Measurements from ENCODE around the gene TMOD3.

Gene TMOD3

GRCh38 chr15:51799282-51800252, 29.9 kb upstream of the TMOD3 start:
- H3K79me2 ChIP-seq (ENCODE audit: control insufficient read depth, insufficient read depth, low read length), result no peaks in the 10 kb centered on the region
- no peak overlapping the region for H2BK120ac ChIP-seq (ENCODE audit: low read depth, low read length)
- H3K56ac ChIP-seq (ENCODE audit: low read length), result no peak overlapping the region
- no peak overlapping the region for H3K4me2 ChIP-seq (ENCODE audit: low read length)
- H3K18ac ChIP-seq (ENCODE audit: low read length), result no peak overlapping the region
- no peaks in the 10 kb centered on the region for H3K79me1 ChIP-seq (ENCODE audit: low read length)
- H2AK5ac ChIP-seq (ENCODE audit: low read length), result no peak overlapping the region
- no peak for DNase-seq
- H4K8ac ChIP-seq (ENCODE audit: low read depth, low read length), result no peak overlapping the region
- H3K27me3 ChIP-seq (ENCODE audit: insufficient read depth, low read length, poor library complexity), result no peaks in the 10 kb centered on the region
- H2BK5ac ChIP-seq (ENCODE audit: low read length), result no peak overlapping the region
- H3K36me3 ChIP-seq (ENCODE audit: control insufficient read depth, insufficient read depth, low read length), result no peaks in the 10 kb centered on the region
- H3K9ac ChIP-seq (ENCODE audit: low read length), result no peak overlapping the region
- no CpG with 5 or more reads among the region's 6 CpGs for WGBS (ENCODE audit: extremely low coverage, insufficient coverage, low lambda C conversion rate)
- no peak overlapping the region for H2BK15ac ChIP-seq (replicated peaks; ENCODE audit: low read depth)
- no peak overlapping the region for H3K4ac ChIP-seq (ENCODE audit: low read depth, low read length)
- H3K27ac ChIP-seq (ENCODE audit: low read depth, low read length), result no peak overlapping the region
- H3K4me3 ChIP-seq (ENCODE audit: low read length), result no peak overlapping the region
- H4K5ac ChIP-seq (ENCODE audit: low read length), result no peak overlapping the region
- H3K23ac ChIP-seq (ENCODE audit: low read length), result no peak overlapping the region
- H3K4me1 ChIP-seq (ENCODE audit: control insufficient read depth, low read depth, low read length), result no peaks in the 10 kb centered on the region

GRCh38 chr15:51801391-51801835, 28.0 kb upstream of the TMOD3 start:
- Histone ChIP-seq H3K36me3 (ENCODE audit: control insufficient read depth, insufficient read depth, low read length) (no peaks in the 10 kb centered on the region), H2BK15ac (replicated peaks; ENCODE audit: low read depth) (no peak overlapping the region), H3K79me1 (ENCODE audit: low read length) (no peaks in the 10 kb centered on the region), H2BK5ac (ENCODE audit: low read length) (no peak overlapping the region), H3K9ac (ENCODE audit: low read length) (no peak overlapping the region), H3K4me3 (ENCODE audit: low read length) (no peak overlapping the region), H3K4me2 (ENCODE audit: low read length) (no peak overlapping the region), H3K23ac (ENCODE audit: low read length) (no peak overlapping the region), H3K4ac (ENCODE audit: low read depth, low read length) (no peak overlapping the region), H3K18ac (ENCODE audit: low read length) (no peak overlapping the region), H3K79me2 (ENCODE audit: control insufficient read depth, insufficient read depth, low read length) (no peaks in the 10 kb centered on the region), H3K27ac (ENCODE audit: low read depth, low read length) (no peak overlapping the region), H3K27me3 (ENCODE audit: insufficient read depth, low read length, poor library complexity) (no peaks in the 10 kb centered on the region), H2AK5ac (ENCODE audit: low read length) (no peak overlapping the region), H3K56ac (ENCODE audit: low read length) (no peak overlapping the region), H3K4me1 (ENCODE audit: control insufficient read depth, low read depth, low read length) (no peaks in the 10 kb centered on the region), H4K8ac (ENCODE audit: low read depth, low read length) (no peak overlapping the region), H2BK120ac (ENCODE audit: low read depth, low read length) (no peak overlapping the region), H4K5ac (ENCODE audit: low read length) (no peak overlapping the region)
- WGBS (ENCODE audit: extremely low coverage, insufficient coverage, low lambda C conversion rate), result no CpG with 5 or more reads among the region's 3 CpGs
- DNase-seq, result peak; percentile 63

- H2BK5ac ChIP-seq (ENCODE audit: low read length), result no peak overlapping the region
- H3K27ac ChIP-seq (ENCODE audit: low read depth, low read length), result no peak overlapping the region
- H4K5ac ChIP-seq (ENCODE audit: low read length), result no peak overlapping the region
- H3K23ac ChIP-seq (ENCODE audit: low read length), result no peak overlapping the region
- no peaks in the 10 kb centered on the region for H3K79me2 ChIP-seq (ENCODE audit: control insufficient read depth, insufficient read depth, low read length)
- no peak overlapping the region for H2BK15ac ChIP-seq (replicated peaks; ENCODE audit: low read depth)
- H3K18ac ChIP-seq (ENCODE audit: low read length), result no peak overlapping the region
- no peak overlapping the region for H3K4me3 ChIP-seq (ENCODE audit: low read length)
- DNase-seq, result no peak
- no peak overlapping the region for H2AK5ac ChIP-seq (ENCODE audit: low read length)
- H2BK120ac ChIP-seq (ENCODE audit: low read depth, low read length), result no peak overlapping the region
- WGBS (ENCODE audit: extremely low coverage, insufficient coverage, low lambda C conversion rate), result no CpG with 5 or more reads among the region's 5 CpGs
- H3K79me1 ChIP-seq (ENCODE audit: low read length), result no peaks in the 10 kb centered on the region
- no peaks in the 10 kb centered on the region for H3K4me1 ChIP-seq (ENCODE audit: control insufficient read depth, low read depth, low read length)
- H3K4me2 ChIP-seq (ENCODE audit: low read length), result no peak overlapping the region
- no peak overlapping the region for H3K9ac ChIP-seq (ENCODE audit: low read length)
- H3K4ac ChIP-seq (ENCODE audit: low read depth, low read length), result no peak overlapping the region
- H4K8ac ChIP-seq (ENCODE audit: low read depth, low read length), result no peak overlapping the region
- H3K27me3 ChIP-seq (ENCODE audit: insufficient read depth, low read length, poor library complexity), result no peaks in the 10 kb centered on the region
- no peak overlapping the region for H3K56ac ChIP-seq (ENCODE audit: low read length)
- no peaks in the 10 kb centered on the region for H3K36me3 ChIP-seq (ENCODE audit: control insufficient read depth, insufficient read depth, low read length)
Measured at GRCh38 chr15:51802593-51802992, 26.9 kb upstream of the TMOD3 start.

- H4K8ac ChIP-seq (ENCODE audit: low read depth, low read length), result no peak overlapping the region
- no peak overlapping the region for H3K18ac ChIP-seq (ENCODE audit: low read length)
- H3K4ac ChIP-seq (ENCODE audit: low read depth, low read length), result no peak overlapping the region
- no peaks in the 10 kb centered on the region for H3K79me2 ChIP-seq (ENCODE audit: control insufficient read depth, insufficient read depth, low read length)
- no CpG with 5 or more reads among the region's 2 CpGs for WGBS (ENCODE audit: extremely low coverage, insufficient coverage, low lambda C conversion rate)
- no peak overlapping the region for H2BK120ac ChIP-seq (ENCODE audit: low read depth, low read length)
- H3K79me1 ChIP-seq (ENCODE audit: low read length), result no peaks in the 10 kb centered on the region
- no peak overlapping the region for H3K4me3 ChIP-seq (ENCODE audit: low read length)
- DNase-seq, result no peak
- H3K36me3 ChIP-seq (ENCODE audit: control insufficient read depth, insufficient read depth, low read length), result no peaks in the 10 kb centered on the region
- no peak overlapping the region for H2AK5ac ChIP-seq (ENCODE audit: low read length)
- no peaks in the 10 kb centered on the region for H3K4me1 ChIP-seq (ENCODE audit: control insufficient read depth, low read depth, low read length)
- no peak overlapping the region for H3K23ac ChIP-seq (ENCODE audit: low read length)
- no peak overlapping the region for H3K27ac ChIP-seq (ENCODE audit: low read depth, low read length)
- H3K56ac ChIP-seq (ENCODE audit: low read length), result no peak overlapping the region
- no peak overlapping the region for H3K4me2 ChIP-seq (ENCODE audit: low read length)
- no peak overlapping the region for H2BK5ac ChIP-seq (ENCODE audit: low read length)
- no peak overlapping the region for H2BK15ac ChIP-seq (replicated peaks; ENCODE audit: low read depth)
- H4K5ac ChIP-seq (ENCODE audit: low read length), result no peak overlapping the region
- no peaks in the 10 kb centered on the region for H3K27me3 ChIP-seq (ENCODE audit: insufficient read depth, low read length, poor library complexity)
- no peak overlapping the region for H3K9ac ChIP-seq (ENCODE audit: low read length)
Measured at GRCh38 chr15:51803965-51804364, 25.5 kb upstream of the TMOD3 start.

- no peak overlapping the region for H4K8ac ChIP-seq (ENCODE audit: low read depth, low read length)
- WGBS (ENCODE audit: extremely low coverage, insufficient coverage, low lambda C conversion rate), result no CpG with 5 or more reads among the region's 2 CpGs
Measured at GRCh38 chr15:51806123-51806522, 23.3 kb upstream of the TMOD3 start.

More at GRCh38 chr15:51806123-51806522, 23.3 kb upstream of the TMOD3 start:
- Histone ChIP-seq H3K36me3 (ENCODE audit: control insufficient read depth, insufficient read depth, low read length) (no peaks in the 10 kb centered on the region), H3K4me3 (ENCODE audit: low read length) (no peak overlapping the region), H3K79me2 (ENCODE audit: control insufficient read depth, insufficient read depth, low read length) (no peaks in the 10 kb centered on the region), H3K4ac (ENCODE audit: low read depth, low read length) (no peak overlapping the region), H3K79me1 (ENCODE audit: low read length) (no peaks in the 10 kb centered on the region), H2BK120ac (ENCODE audit: low read depth, low read length) (no peak overlapping the region), H3K4me1 (ENCODE audit: control insufficient read depth, low read depth, low read length) (no peaks in the 10 kb centered on the region), H2BK5ac (ENCODE audit: low read length) (no peak overlapping the region), H4K5ac (ENCODE audit: low read length) (no peak overlapping the region), H3K56ac (ENCODE audit: low read length) (no peak overlapping the region), H2AK5ac (ENCODE audit: low read length) (no peak overlapping the region), H2BK15ac (replicated peaks; ENCODE audit: low read depth) (no peak overlapping the region), H3K27me3 (ENCODE audit: insufficient read depth, low read length, poor library complexity) (no peaks in the 10 kb centered on the region), H3K27ac (ENCODE audit: low read depth, low read length) (no peak overlapping the region), H3K9ac (ENCODE audit: low read length) (no peak overlapping the region), H3K18ac (ENCODE audit: low read length) (no peak overlapping the region), H3K23ac (ENCODE audit: low read length) (no peak overlapping the region), H3K4me2 (ENCODE audit: low read length) (no peak overlapping the region)
- DNase-seq, result no peak
